T-helper 1 cell treated with Interleukin-12 subunit alpha and Interleukin-12 subunit beta and Interleukin-4 antibody, amounts not matched to agents 30 ng/mL and 1 ng/mL, for 36 hours (primary cell): ENCODE results near the gene ELL2. TPM values are rescaled to one million over a fixed set of nuclear protein-coding genes. Genes with fewer than 3 reads are reported as not detected.
"Not testable (repeated sequence)": the region's sequence is repeated elsewhere in the genome, so short reads cannot be mapped to it uniquely, and the experiment has no call there.

ENCODE experiments used
- intact Hi-C: fragments of 100-400 bp; cut with micrococcal nuclease; formaldehyde crosslinking; loops from one replicate; pipeline ENCODE4 v1.15.1; 2024
- total RNA-seq: library from RNA; stranded (reverse); gene quantifications from 2 replicates; pipeline ENCODE4 v1.2.3, GENCODE V29; 2022

ELL2 gene
- total RNA-seq, 1 donor from 2014 or later: 84.3 TPM

GRCh38 chr5:95866435-95867040 lies 95.1 kb downstream of the ELL2 start:
- intact Hi-C loops: loop anchor here (5.0 kb wide), 1 partner anchor 671 kb away; no protein-coding TSS in a partner anchor

GRCh38 chr5:95864944-95865504 lies 96.6 kb downstream of the ELL2 start:
- intact Hi-C loops: loop anchor here (5.0 kb wide), 1 partner anchor 672 kb away; no protein-coding TSS in a partner anchor

GRCh38 chr5:95864456-95864855 lies 97.2 kb downstream of the ELL2 start:
- intact Hi-C loops: no loop called here

- intact Hi-C loops: no loop called here
These were observed 98.3 kb downstream of the ELL2 start for GRCh38 chr5:95863383-95863757.

- intact Hi-C loops: loop anchor here (1.0 kb wide), 1 partner anchor 7 kb away; no protein-coding TSS in a partner anchor
These were observed 98.8 kb downstream of the ELL2 start for GRCh38 chr5:95862671-95863382.

GRCh38 chr5:95861864-95862561 lies 99.6 kb downstream of the ELL2 start:
- intact Hi-C loops: loop anchor here (1.0 kb wide), 1 partner anchor 8 kb away; no protein-coding TSS in a partner anchor

- intact Hi-C loops: no loop called here
These were observed 100.3 kb downstream of the ELL2 start for GRCh38 chr5:95861221-95861863.

GRCh38 chr5:95859661-95860060 lies 102.0 kb downstream of the ELL2 start:
- intact Hi-C loops: loop anchor here (1.0 to 5.0 kb wide), 3 partner anchors 33 to 378 kb away; no protein-coding TSS in a partner anchor

- intact Hi-C loops: loop anchor here (1.0 to 5.0 kb wide), 6 partner anchors 33 to 742 kb away; partner anchors contain the start of gene ELL2
These were observed 102.7 kb downstream of the ELL2 start for GRCh38 chr5:95858661-95859595.

- intact Hi-C loops: loop anchor here (1.0 to 5.0 kb wide), 5 partner anchors 71 to 743 kb away; partner anchors contain the start of gene ELL2
These were observed 103.6 kb downstream of the ELL2 start for GRCh38 chr5:95858023-95858461.

- intact Hi-C loops: loop anchor here (5.0 kb wide), 1 partner anchor 380 kb away; no protein-coding TSS in a partner anchor
These were observed 104.3 kb downstream of the ELL2 start for GRCh38 chr5:95857185-95857945.

GRCh38 chr5:95856501-95856981 lies 105.1 kb downstream of the ELL2 start:
- intact Hi-C loops: loop anchor here (5.0 kb wide), 1 partner anchor 381 kb away; no protein-coding TSS in a partner anchor

- intact Hi-C loops: no loop called here
These were observed 108.2 kb downstream of the ELL2 start for GRCh38 chr5:95853490-95853889.

GRCh38 chr5:95852567-95852966 lies 109.1 kb downstream of the ELL2 start:
- intact Hi-C loops: no loop called here

- intact Hi-C loops: not testable (repeated sequence)
These were observed 110.5 kb downstream of the ELL2 start for GRCh38 chr5:95851141-95851540.

- intact Hi-C loops: no loop called here
These were observed 111.2 kb downstream of the ELL2 start for GRCh38 chr5:95850391-95850894.

- intact Hi-C loops: loop anchor here (10.0 kb wide), 1 partner anchor 564 kb away; the partner anchor contains the start of gene MCTP1
These were observed 113.0 kb downstream of the ELL2 start for GRCh38 chr5:95848701-95849100.

GRCh38 chr5:95847261-95847592 lies 114.4 kb downstream of the ELL2 start:
- intact Hi-C loops: loop anchor here (1.0 to 10.0 kb wide), 10 partner anchors 12 to 880 kb away; partner anchors contain the start of genes ARSK, GLRX, MCTP1 and SKIC3
